Thyroid gland (tissue), 4 donors: ENCODE data around the gene ELP5. TPM values are rescaled to one million over a fixed set of nuclear protein-coding genes. Genes with fewer than 3 reads are reported as not detected.
A peak's percentile ranks its signal among the peaks of the same experiment; 100 is the strongest.

Experiments used
- DNase-seq, 2 donors: peaks; one replicate each; pipeline ENCODE4 v3.0.0-alpha.2; 2019
- H3K27ac ChIP-seq, 3 donors: fragments of 200-600 bp; sonication (generic); 1 replicate in 2 of 3; 2 replicates in 1 of 3; pipeline ENCODE4 v1.5.1; 2016 to 2019; ENCODE audit warnings: mild to moderate bottlenecking in 1 of 3, moderate library complexity in 1 of 3
- H3K27me3 ChIP-seq: fragments of 200-600 bp; sonication (generic); one replicate; pipeline ENCODE4 v1.5.1; 2019
- H3K36me3 ChIP-seq, 2 donors: fragments of 200-600 bp; sonication (generic); one replicate each; pipeline ENCODE4 v1.5.1; 2016 to 2019
- H3K4me1 ChIP-seq, 2 donors: fragments of 200-600 bp; sonication (generic); one replicate each; pipeline ENCODE4 v1.5.1; 2017 to 2019
- H3K4me3 ChIP-seq, 3 donors: fragments of 200-600 bp; sonication (generic); replicated peaks in 1 of 3; 1 replicate in 2 of 3; 2 replicates in 1 of 3; pipeline ENCODE4 v1.5.1; 2016; ENCODE audit warnings: mild to moderate bottlenecking in 1 of 3
- H3K9me3 ChIP-seq: fragments of 200-600 bp; sonication (generic); one replicate; pipeline ENCODE4 v1.5.1; 2017
- POLR2A ChIP-seq, 2 donors: fragments of 450-650 bp; IDR thresholded peaks; one replicate each; pipeline ENCODE4 v1.6.1; 2017; ENCODE audit warnings: antibody characterized with exemption in 2 of 2, mild to moderate bottlenecking in 2 of 2, moderate library complexity in 1 of 2
- WGBS, 2 donors: methylation state at CpG; one replicate each; pipeline ENCODE4 v1.1.5; 2017; 5-methylcytosine and 5-hydroxymethylcytosine counted together
- intact Hi-C: fragments of 100-400 bp; cut with DNase I; formaldehyde crosslinking; loops from one replicate; pipeline ENCODE4 v1.15.1; 2023
- total RNA-seq, 4 donors: library from RNA; depleted of rRNA; stranded (reverse); fragments of >200 nt; gene quantifications; one replicate each; pipeline ENCODE4 v1.2.3, GENCODE V29; 2016
- TF ChIP-seq, protein P1 (sequence below), 6 experiments: fragments of 200-600 bp in 3 of 6; fragments of 450-650 bp in 3 of 6; sonication (generic) in 3 of 6; IDR thresholded peaks; one replicate each; pipeline ENCODE4 v1.5.1; 2016 to 2019; ENCODE audit warnings: antibody characterized with exemption in 6 of 6, mild to moderate bottlenecking in 2 of 6, inconsistent platforms in 1 of 6, moderate library complexity in 1 of 6

The ELP5 gene, protein sequence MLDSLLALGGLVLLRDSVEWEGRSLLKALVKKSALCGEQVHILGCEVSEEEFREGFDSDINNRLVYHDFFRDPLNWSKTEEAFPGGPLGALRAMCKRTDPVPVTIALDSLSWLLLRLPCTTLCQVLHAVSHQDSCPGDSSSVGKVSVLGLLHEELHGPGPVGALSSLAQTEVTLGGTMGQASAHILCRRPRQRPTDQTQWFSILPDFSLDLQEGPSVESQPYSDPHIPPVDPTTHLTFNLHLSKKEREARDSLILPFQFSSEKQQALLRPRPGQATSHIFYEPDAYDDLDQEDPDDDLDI
- total RNA-seq, result 10 to 100 TPM; 27.4 to 49.0 (median 33.0) TPM

- no peaks in the 10 kb centered on the region for H3K9me3 ChIP-seq
- H3K4me1 ChIP-seq, result peaks cover 20 to 32% of the 10 kb centered on the region in 2 donors
- intact Hi-C loops, result no loop called here
- peak; percentile 39 to 77 for TF ChIP-seq POLR2A (IDR thresholded peaks at IDR 0.05)
- TF ChIP-seq, protein P1, sequence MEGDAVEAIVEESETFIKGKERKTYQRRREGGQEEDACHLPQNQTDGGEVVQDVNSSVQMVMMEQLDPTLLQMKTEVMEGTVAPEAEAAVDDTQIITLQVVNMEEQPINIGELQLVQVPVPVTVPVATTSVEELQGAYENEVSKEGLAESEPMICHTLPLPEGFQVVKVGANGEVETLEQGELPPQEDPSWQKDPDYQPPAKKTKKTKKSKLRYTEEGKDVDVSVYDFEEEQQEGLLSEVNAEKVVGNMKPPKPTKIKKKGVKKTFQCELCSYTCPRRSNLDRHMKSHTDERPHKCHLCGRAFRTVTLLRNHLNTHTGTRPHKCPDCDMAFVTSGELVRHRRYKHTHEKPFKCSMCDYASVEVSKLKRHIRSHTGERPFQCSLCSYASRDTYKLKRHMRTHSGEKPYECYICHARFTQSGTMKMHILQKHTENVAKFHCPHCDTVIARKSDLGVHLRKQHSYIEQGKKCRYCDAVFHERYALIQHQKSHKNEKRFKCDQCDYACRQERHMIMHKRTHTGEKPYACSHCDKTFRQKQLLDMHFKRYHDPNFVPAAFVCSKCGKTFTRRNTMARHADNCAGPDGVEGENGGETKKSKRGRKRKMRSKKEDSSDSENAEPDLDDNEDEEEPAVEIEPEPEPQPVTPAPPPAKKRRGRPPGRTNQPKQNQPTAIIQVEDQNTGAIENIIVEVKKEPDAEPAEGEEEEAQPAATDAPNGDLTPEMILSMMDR (IDR thresholded peaks at IDR 0.05), result peak in 5 of 6 experiments; percentile 14 to 34 (median 25)
- peak; percentile 94 to 95 for DNase-seq
- H3K36me3 ChIP-seq, result peaks cover 13 to 24% of the 10 kb centered on the region in 2 donors
- peak within 1 kb of the TSS; percentile 98 to 100 (median 98) for H3K27ac ChIP-seq
- no peaks in the 10 kb centered on the region for H3K27me3 ChIP-seq
- WGBS, 2 donors, result 2 to 3% methylated on average over 17 to 22 of the region's 55 CpGs
- peak within 1 kb of the TSS; percentile 71 to 98 (median 86) for H3K4me3 ChIP-seq
These were observed at the start of gene ELP5 for GRCh38 chr17:7252176-7253043. Gene ELP5 (plus strand): TSS chr17:7252215. CDS start chr17:7252551, 336 bp downstream.

DNA sequence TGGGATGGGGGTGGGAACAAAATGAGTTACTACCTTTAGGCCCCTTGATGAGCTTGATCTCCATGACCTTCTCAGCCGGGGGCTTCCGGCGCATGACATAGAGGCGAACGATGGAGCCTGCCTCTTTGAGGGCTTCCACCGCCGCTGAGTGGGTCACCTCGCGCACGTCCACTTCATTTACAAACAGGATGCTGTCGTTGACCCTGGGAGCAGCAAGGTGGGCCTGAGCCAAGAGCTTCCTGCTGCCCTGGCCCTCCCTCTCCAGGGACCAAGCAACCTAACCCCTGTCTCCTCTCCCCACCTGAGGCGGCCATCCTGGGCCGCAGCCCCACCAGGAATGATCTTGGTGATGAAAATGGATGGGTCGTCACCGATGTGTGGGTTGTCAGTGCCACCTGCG, 48.6 kb upstream of the ELP5 start:
- DNase-seq, result no peak
- Histone ChIP-seq H3K27me3 (no peaks in the 10 kb centered on the region), H3K27ac (no peak overlapping the region), H3K36me3 (peaks cover 3 to 6% of the 10 kb centered on the region in 2 donors), H3K9me3 (no peaks in the 10 kb centered on the region), H3K4me1 (peaks cover 0 to 8% of the 10 kb centered on the region in 2 donors), H3K4me3 (no peak overlapping the region)
- 89 to 96% methylated on average over 12 to 15 of the region's 16 CpGs for WGBS, 2 donors
- intact Hi-C loops, result no loop called here
- TF ChIP-seq POLR2A (IDR thresholded peaks at IDR 0.05), result no peak
- TF ChIP-seq, protein P1 (IDR thresholded peaks at IDR 0.05), result no peak

- no peaks in the 10 kb centered on the region for H3K27me3 ChIP-seq
- H3K27ac ChIP-seq, result peak overlapping the region in 1 of 3 donors; percentile 24
- H3K4me1 ChIP-seq, result peaks cover 0 to 8% of the 10 kb centered on the region in 2 donors
- no peak overlapping the region for H3K4me3 ChIP-seq
- peaks cover 3 to 6% of the 10 kb centered on the region in 2 donors for H3K36me3 ChIP-seq
- 77 to 79% methylated on average over 15 of the region's 15 CpGs for WGBS, 2 donors
- intact Hi-C loops, result no loop called here
- DNase-seq, result no peak
- no peaks in the 10 kb centered on the region for H3K9me3 ChIP-seq
- TF ChIP-seq POLR2A (IDR thresholded peaks at IDR 0.05), result no peak
- TF ChIP-seq, protein P1 (IDR thresholded peaks at IDR 0.05), result no peak
These were observed 47.7 kb upstream of the ELP5 start for GRCh38 chr17:7204336-7204735.

DNA sequence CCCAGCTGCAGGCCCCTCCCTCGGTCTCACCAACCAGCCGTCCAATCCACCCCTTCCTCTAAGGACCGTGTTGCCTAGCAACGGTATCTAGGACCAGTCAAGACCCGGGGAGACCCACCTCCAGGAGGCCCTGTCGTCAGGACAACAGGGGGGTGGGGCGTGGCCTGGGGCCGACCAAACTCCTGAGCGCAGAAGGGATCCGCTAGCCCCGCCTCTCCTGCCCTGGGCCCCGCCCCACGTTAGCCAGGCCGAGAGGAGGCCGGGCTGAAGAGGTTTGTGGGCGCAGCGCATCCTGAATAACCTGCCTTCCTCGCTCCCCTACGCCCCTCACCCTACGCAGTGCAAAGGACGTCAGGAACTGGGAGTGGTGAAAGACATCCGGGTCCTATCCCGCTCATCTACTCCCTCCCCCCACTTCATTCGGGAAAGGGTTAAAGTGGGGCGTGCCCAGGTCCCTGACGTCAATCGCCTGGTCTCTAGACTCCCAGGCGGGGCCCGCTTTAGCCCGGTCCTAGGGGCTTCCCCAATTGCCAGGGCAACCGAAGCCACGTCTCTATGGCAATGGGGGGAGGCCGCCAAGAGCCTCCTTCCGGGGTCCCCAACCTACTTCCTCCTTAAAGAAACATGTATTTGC, 47.1 kb upstream of the ELP5 start:
- Histone ChIP-seq H3K27ac (peak overlapping the region in 2 of 3 donors; percentile 24 to 45), H3K9me3 (no peaks in the 10 kb centered on the region), H3K4me3 (peak overlapping the region in 2 of 3 donors; percentile 8 to 41), H3K36me3 (peaks cover 3 to 6% of the 10 kb centered on the region in 2 donors), H3K4me1 (peaks cover 0 to 8% of the 10 kb centered on the region in 2 donors), H3K27me3 (no peaks in the 10 kb centered on the region)
- TF ChIP-seq POLR2A (IDR thresholded peaks at IDR 0.05), result no peak
- TF ChIP-seq, protein P1 (IDR thresholded peaks at IDR 0.05), result no peak
- 1 to 4% methylated on average over 11 to 26 of the region's 34 CpGs for WGBS, 2 donors
- intact Hi-C loops, result no loop called here
- DNase-seq, result peak; percentile 62 to 79
